ENCODE results near the gene CAPN6.

DNA sequence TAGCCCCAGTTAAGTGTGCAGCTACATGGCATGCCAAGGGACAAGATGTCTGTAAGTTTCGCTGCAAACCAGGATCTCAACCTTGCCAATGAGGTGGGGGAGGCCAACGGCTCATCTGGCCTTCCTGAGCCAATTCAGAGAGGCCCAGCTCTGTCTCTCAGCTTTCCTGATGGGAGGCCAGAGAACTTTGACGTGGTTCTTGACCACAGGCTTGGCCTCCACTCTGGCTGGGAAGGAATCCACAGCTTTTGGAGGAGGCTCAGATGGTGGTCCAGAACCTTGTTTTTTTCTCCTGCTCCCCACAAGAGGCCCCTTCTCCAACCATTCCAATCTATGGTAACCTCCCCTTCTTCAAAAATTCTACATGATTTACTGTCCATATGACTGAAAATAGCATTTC, 9.8 kb downstream of the CAPN6 start:
- TF ChIP-seq TAF1 (conservative IDR thresholded peaks at IDR 0.05) (no peak), RAD21 (IDR thresholded peaks at IDR 0.05) (no peak), FOXA1 (IDR thresholded peaks at IDR 0.05) (no peak)
- TF ChIP-seq, protein P1, sequence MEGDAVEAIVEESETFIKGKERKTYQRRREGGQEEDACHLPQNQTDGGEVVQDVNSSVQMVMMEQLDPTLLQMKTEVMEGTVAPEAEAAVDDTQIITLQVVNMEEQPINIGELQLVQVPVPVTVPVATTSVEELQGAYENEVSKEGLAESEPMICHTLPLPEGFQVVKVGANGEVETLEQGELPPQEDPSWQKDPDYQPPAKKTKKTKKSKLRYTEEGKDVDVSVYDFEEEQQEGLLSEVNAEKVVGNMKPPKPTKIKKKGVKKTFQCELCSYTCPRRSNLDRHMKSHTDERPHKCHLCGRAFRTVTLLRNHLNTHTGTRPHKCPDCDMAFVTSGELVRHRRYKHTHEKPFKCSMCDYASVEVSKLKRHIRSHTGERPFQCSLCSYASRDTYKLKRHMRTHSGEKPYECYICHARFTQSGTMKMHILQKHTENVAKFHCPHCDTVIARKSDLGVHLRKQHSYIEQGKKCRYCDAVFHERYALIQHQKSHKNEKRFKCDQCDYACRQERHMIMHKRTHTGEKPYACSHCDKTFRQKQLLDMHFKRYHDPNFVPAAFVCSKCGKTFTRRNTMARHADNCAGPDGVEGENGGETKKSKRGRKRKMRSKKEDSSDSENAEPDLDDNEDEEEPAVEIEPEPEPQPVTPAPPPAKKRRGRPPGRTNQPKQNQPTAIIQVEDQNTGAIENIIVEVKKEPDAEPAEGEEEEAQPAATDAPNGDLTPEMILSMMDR (IDR thresholded peaks at IDR 0.05; ENCODE audit: low read depth, low read length, missing input control), result no peak
- TF ChIP-seq, protein P2, sequence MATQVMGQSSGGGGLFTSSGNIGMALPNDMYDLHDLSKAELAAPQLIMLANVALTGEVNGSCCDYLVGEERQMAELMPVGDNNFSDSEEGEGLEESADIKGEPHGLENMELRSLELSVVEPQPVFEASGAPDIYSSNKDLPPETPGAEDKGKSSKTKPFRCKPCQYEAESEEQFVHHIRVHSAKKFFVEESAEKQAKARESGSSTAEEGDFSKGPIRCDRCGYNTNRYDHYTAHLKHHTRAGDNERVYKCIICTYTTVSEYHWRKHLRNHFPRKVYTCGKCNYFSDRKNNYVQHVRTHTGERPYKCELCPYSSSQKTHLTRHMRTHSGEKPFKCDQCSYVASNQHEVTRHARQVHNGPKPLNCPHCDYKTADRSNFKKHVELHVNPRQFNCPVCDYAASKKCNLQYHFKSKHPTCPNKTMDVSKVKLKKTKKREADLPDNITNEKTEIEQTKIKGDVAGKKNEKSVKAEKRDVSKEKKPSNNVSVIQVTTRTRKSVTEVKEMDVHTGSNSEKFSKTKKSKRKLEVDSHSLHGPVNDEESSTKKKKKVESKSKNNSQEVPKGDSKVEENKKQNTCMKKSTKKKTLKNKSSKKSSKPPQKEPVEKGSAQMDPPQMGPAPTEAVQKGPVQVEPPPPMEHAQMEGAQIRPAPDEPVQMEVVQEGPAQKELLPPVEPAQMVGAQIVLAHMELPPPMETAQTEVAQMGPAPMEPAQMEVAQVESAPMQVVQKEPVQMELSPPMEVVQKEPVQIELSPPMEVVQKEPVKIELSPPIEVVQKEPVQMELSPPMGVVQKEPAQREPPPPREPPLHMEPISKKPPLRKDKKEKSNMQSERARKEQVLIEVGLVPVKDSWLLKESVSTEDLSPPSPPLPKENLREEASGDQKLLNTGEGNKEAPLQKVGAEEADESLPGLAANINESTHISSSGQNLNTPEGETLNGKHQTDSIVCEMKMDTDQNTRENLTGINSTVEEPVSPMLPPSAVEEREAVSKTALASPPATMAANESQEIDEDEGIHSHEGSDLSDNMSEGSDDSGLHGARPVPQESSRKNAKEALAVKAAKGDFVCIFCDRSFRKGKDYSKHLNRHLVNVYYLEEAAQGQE (IDR thresholded peaks at IDR 0.05), result no peak
- TF ChIP-seq, protein P3, sequence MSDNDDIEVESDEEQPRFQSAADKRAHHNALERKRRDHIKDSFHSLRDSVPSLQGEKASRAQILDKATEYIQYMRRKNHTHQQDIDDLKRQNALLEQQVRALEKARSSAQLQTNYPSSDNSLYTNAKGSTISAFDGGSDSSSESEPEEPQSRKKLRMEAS (IDR thresholded peaks at IDR 0.05), result no peak

Measured in liver (tissue), 3 donors.